ENCODE measurements around the gene PPP2R2D.
"Not testable (repeated sequence)": the region's sequence is repeated elsewhere in the genome, so short reads cannot be mapped to it uniquely, and the experiment has no call there.

The PPP2R2D gene

GRCh38 chr10:131868436-131868835 lies 32.4 kb upstream of the PPP2R2D start:
- no peak for DNase-seq (ENCODE audit: low read depth in 3 of 3)

- no peak for DNase-seq (ENCODE audit: low read depth in 3 of 3)
Observed at GRCh38 chr10:131869344-131869743, 31.5 kb upstream of the PPP2R2D start.

GRCh38 chr10:131870411-131870810 lies 30.4 kb upstream of the PPP2R2D start:
- no peak for DNase-seq (ENCODE audit: low read depth in 3 of 3)

- no peak for DNase-seq (ENCODE audit: low read depth in 3 of 3)
Observed at GRCh38 chr10:131870831-131871672, 29.8 kb upstream of the PPP2R2D start.

- no peak for DNase-seq (ENCODE audit: low read depth in 3 of 3)
Observed at GRCh38 chr10:131871673-131872005, 29.2 kb upstream of the PPP2R2D start.

- no peak for DNase-seq (ENCODE audit: low read depth in 3 of 3)
Observed at GRCh38 chr10:131872011-131872826, 28.6 kb upstream of the PPP2R2D start.

- DNase-seq (ENCODE audit: low read depth in 3 of 3), result no peak
Observed at GRCh38 chr10:131872827-131873375, 27.9 kb upstream of the PPP2R2D start.

- peak; percentile 7 to 30 (median 21) for DNase-seq (ENCODE audit: low read depth in 3 of 3)
Observed at GRCh38 chr10:131874991-131875451, 25.8 kb upstream of the PPP2R2D start.

GRCh38 chr10:131875501-131875900 lies 25.3 kb upstream of the PPP2R2D start:
- DNase-seq (ENCODE audit: low read depth in 3 of 3), result no peak

- no peak for DNase-seq (ENCODE audit: low read depth in 3 of 3)
Observed at GRCh38 chr10:131876017-131876416, 24.8 kb upstream of the PPP2R2D start.

- DNase-seq (ENCODE audit: low read depth in 3 of 3), result no peak
Observed at GRCh38 chr10:131876508-131876907, 24.3 kb upstream of the PPP2R2D start.

- no peak for DNase-seq (ENCODE audit: low read depth in 3 of 3)
Observed at GRCh38 chr10:131880016-131880590, 20.7 kb upstream of the PPP2R2D start.

- DNase-seq (ENCODE audit: low read depth in 3 of 3), result no peak
Observed at GRCh38 chr10:131881104-131881880, 19.5 kb upstream of the PPP2R2D start.

- DNase-seq (ENCODE audit: low read depth in 3 of 3), result no peak
Observed at GRCh38 chr10:131882151-131882550, 18.7 kb upstream of the PPP2R2D start.

- no peak for DNase-seq (ENCODE audit: low read depth in 3 of 3)
Observed at GRCh38 chr10:131882590-131883451, 18.0 kb upstream of the PPP2R2D start.

GRCh38 chr10:131883621-131884393 lies 17.0 kb upstream of the PPP2R2D start:
- DNase-seq (ENCODE audit: low read depth in 3 of 3), result not testable (repeated sequence)

GRCh38 chr10:131885391-131886165 lies 15.2 kb upstream of the PPP2R2D start:
- peak; percentile 69 to 79 (median 71) for DNase-seq (ENCODE audit: low read depth in 3 of 3)

- DNase-seq (ENCODE audit: low read depth in 3 of 3), result no peak
Observed at GRCh38 chr10:131886237-131886636, 14.6 kb upstream of the PPP2R2D start.

- no peak for DNase-seq (ENCODE audit: low read depth in 3 of 3)
Observed at GRCh38 chr10:131888186-131888604, 12.6 kb upstream of the PPP2R2D start.
